Measurements from ENCODE around the gene BTG3.

Gene BTG3

DNA sequence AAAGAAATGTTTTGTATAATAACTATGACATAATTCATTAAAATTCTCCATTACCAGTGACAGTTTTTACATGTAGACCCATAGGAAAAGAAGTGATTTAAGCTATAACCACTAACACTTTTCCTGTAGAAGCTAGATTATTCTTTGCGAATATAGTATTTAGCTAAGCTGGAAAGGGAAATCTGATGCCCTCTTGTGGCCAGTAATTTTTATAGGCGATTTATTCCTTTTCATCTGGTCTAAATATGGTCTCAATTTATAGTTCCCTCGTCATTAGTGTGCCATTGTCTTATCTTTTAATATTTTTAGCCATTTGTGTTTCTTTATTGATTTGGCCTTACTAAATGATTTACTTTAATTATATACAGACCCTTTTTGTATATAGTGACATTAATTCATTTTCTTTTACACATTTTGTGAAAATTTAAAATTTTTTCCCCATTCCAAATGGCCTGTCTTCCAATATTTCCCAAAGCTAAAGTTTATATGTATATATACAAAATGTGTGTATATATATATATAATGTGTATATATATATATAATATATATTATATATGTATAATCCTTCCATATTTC is 26.7 kb downstream of the BTG3 start:
- no peak for DNase-seq (ENCODE audit: low read depth in 2 of 2)

DNA sequence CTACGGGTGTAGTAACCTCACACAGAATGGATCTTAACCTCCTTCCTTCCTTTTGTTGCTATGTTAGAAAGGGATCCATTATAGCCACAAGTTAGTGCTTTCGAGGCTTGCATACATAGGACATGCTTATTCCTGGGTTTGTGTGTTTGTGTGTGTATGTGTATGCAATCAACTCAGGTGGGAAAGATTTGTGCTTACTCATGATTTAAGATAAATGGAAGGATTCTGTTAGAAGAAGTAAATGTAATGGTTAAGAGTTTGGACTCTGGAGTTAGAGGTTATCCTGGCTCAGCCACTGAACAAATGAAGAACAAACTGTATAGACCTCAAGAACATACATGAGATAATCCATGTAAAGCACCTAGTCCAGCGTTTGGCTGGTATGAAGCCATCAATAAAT is 28.8 kb downstream of the BTG3 start:
- no peak for DNase-seq (ENCODE audit: low read depth in 2 of 2)

DNA sequence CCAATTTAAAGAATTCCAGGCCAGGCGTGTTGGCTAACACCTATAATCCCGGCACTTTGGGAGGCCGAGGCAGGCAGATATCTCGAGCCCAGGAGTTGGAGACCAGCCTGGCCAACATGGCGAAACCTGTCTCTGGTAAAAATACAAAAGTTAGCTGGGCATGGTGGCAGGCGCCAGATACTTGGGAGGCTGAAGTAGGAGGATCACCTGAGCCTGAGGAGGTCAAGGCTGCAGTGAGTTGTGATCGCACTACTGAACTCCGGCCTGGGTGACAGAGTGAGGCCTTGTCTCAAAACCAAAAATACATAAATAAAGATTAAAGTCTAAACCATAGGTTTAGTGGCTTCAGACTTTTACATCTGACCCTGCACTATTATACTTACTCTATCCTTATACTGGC is 32.4 kb downstream of the BTG3 start:
- no peak for DNase-seq (ENCODE audit: low read depth in 2 of 2)

DNA sequence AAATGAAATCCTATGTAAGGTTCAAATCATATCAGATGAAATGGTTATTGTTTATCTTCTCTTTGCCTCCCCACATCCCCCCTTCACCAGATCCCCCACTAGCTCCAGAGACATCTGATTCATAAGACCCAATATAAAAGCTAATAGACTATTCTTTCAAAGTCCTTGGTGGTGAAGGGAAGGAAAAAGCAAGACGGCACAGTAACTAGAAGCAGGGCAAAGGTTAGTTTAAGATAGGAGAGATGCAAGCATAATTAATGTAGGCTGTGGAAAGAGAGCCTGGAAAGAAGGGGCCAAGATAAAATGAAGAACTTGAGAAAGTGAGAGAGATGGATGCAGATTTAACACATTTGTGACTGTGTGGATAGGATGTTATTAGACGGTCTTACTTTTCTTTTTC is 33.8 kb downstream of the BTG3 start:
- DNase-seq (ENCODE audit: low read depth in 2 of 2) = no peak

DNA sequence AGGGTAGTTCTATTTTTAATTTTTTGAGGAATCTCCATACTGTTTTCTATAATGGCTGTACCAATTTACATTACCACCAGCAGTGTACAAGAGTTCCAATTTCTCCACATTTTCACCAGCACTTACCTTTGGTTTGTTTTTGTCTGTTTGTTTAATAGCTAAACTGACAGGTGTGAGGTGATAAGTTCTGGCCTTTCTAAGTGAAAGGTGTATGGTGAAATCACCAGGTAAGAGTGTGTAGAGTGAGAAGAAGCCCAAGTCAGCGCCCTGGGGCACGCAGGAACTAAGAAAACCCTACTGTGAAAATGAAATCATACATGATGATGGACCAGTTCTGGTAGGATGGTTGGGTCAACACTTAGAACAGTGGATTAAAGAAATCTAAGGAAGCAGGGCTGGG is 34.5 kb downstream of the BTG3 start:
- no peak for DNase-seq (ENCODE audit: low read depth in 2 of 2)

DNA sequence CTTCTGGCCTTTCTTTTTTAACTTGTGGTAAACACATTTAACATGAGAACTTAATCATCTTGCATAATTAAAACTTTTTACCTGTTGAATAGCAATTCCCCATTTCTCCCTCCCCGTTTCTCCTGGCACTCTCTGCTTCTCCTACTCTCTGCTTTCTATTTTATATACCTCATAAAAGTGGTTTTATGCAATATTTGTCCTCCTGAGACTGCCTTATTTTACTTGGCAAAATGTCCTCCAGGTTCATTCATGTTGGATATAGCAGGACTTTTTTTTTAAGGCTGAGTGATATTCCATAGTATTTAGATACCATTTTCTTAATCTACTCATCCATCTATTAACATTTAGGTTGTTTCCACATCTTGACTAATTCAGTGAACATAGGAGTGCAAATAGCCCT is 35.0 kb downstream of the BTG3 start:
- DNase-seq (ENCODE audit: low read depth in 2 of 2) = no peak

DNA sequence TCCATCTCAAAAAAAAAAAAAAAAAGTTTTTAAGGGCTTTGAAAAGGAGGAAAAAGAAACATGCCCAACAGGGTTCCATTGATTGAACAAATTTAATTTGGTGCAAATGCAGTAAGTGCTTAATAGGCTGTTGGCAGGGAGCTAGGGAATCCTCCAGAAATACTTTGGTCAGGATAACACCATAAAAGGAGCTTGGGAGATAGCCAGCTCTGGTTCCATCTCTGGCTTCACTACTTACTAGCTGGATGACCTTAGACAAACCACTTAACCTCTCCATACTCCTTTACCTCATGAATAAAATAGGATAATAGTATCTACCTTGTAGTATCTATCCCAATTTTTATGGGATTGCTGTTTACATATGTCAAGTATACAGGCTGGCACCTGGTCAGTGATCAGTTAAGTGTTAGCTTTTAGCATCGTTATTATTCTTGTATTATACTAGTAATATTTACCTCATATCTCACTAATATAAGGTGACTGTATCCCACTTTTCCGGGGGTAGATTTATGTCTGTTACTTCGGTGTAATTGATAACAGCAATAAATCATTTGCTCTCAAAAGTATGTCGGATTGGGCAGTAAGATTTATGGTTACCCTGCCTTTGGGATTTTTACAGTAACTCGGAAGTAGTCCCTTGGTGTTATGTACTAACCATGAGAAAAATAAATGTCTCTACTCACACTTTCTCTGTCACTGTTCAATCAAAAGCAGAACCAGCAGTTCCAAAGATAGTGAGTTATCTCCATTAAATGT is 36.4 kb downstream of the BTG3 start:
- no peak for DNase-seq (ENCODE audit: low read depth in 2 of 2)

DNA sequence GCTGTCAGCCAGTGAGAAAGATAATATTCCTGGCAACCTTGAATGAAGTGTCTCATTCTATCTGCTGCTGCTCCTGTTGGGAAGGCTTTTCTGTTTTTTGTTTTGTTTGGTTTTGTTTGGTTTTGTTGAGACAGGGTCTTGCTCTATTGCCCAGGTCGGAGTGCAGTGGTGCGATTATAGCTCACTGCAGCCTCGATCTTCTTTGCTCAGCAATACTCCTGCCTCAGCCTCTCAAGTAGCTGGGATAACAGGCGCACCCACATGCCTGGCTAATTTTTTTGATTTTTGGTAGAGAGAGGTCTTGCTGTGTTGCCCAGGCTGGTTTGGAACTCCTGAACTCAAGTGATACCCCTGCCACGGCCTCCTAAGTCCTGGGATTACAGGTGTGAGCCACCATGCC is 37.6 kb downstream of the BTG3 start:
- no peak for DNase-seq (ENCODE audit: low read depth in 2 of 2)

DNA sequence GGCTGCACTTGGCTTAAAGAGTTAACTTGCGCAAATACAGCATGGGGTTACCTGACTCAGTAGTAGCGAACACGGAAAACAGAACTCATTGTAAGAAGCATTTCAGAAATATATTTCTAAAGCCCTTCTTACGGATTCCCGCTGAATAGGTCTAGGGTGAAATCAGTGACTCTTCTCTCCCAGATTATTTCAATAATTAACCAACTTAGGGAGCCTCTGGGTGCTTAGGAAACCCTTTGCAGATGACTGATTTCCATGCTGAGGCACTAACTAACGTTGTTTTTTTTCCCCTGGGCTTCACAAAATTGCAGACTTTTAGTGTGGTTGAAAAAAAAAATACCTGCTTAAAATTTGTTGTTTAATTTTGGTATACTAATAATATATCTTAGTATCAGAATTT is 40.3 kb downstream of the BTG3 start:
- DNase-seq (ENCODE audit: low read depth in 2 of 2) = no peak

DNA sequence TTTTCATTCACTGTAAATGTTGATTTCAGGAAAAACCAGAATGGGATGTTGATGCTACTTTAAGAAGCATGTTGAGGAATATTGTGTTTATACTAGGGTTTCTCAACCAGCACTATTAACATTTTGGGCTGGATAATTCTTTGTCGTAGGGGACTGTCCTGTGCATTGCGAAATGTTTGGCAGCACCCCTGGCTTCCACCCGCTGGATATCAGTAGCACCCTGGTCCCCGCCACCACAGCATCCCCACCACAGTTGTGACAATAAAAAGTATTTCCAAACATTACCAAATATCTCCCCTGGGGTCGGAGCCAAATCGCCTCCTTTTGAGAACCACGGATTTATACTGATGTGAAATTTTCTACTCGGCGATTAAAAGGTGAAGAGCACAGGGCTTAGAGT is 41.9 kb downstream of the BTG3 start:
- no peak for DNase-seq (ENCODE audit: low read depth in 2 of 2)

DNA sequence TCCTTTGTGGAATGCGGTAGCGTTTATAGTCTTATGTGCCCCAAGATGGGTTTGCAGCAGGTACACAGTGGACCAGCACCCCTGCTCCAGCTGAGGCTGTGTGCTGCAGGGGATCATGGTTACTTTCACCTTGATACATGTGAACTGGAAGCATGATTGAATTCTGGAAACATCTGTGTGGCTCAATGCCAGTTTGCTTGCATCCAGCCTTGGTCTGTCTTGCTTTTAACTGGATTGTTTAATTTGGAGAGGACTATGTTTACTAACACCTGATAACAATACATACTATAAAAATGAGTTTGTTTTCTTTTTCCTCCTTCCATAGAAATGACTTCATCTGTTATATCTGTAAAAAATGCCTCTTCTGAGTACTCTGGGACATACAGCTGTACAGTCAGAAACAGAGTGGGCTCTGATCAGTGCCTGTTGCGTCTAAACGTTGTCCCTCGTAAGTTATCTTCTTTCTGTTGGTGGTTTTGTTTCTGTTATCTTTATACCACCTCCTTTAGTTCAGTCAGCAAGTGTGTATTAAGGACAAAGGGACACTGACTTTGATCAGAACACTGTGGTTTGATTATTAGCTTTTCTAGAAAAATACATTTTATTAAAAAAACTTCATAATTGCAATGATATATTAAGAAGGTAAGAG is 52.2 kb downstream of the BTG3 start:
- no peak for DNase-seq (ENCODE audit: low read depth in 2 of 2)

DNA sequence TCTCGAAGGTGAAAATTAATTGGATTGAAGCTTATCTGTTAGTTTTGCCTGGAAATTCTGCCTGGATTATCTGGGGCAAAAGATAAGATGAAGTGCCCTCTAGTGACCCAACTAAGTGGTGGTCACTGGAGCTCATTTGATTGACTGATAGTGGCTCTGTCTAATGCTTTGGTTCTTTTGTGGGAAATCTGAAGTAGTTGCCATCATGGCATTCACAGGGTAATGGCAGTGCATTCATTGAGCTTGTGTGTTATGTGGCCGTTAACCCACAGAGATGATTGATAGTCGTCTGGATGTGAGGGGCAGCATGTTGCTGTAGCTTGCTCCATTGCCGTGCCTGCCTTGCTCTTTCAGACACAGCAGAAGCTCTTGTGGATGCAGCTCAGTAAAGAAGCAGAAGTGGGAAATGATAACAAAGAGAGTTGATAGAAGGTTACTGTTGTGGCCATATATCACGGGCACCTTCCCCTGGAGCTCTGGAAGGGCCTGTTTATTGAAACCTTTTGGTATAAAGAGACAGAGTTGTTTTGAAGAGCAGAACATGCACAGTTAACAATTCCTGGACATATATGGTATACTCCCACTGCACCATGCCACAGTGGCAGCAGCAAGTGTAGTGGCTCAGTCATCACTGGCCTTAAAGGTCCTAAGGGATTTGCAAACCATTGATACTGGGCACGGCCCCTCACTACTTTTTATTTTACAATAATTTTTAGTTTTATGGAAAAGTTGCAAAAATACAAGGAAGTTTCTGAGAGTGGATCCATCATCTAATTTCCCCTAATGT is 57.8 kb downstream of the BTG3 start:
- no peak for DNase-seq (ENCODE audit: low read depth in 2 of 2)

DNA sequence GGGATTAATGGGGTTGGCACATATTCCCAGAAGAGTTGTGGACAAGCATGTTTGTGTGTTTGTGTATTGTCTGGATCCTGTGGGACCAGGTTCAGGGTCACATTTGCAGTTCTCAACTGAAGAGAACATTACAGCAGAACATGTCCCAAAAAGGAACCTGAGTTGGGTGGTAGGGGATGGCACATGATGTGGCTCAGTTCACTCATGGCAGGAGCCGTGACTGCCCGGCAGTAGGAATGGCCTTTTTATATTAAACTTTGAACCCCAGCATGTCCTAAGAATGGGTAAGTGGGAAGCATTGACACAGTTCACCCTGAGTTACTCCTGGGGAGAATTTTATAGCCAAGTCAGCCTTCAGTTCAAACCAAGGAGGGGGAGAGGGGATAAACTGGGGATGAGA is 58.6 kb downstream of the BTG3 start:
- no peak for DNase-seq (ENCODE audit: low read depth in 2 of 2)

DNA sequence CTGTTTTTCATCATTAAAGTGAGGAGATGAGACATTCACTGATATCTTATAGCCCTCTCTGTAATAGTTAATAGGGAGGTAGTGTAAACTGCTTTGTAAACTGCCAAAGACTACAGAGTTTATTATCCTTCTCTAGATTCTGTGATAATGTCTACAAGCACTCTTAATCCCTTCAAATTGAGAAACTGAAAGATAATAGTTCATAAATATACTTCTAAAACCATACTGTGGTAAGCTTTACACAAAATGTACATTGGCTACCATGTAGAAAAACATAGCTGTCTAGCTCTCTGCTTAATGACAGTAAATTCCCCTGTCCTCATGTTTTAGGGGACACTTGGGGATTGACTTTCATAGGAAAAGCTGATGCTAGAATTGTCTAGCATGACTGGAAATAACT is 60.3 kb downstream of the BTG3 start:
- no peak for DNase-seq (ENCODE audit: low read depth in 2 of 2)

DNA sequence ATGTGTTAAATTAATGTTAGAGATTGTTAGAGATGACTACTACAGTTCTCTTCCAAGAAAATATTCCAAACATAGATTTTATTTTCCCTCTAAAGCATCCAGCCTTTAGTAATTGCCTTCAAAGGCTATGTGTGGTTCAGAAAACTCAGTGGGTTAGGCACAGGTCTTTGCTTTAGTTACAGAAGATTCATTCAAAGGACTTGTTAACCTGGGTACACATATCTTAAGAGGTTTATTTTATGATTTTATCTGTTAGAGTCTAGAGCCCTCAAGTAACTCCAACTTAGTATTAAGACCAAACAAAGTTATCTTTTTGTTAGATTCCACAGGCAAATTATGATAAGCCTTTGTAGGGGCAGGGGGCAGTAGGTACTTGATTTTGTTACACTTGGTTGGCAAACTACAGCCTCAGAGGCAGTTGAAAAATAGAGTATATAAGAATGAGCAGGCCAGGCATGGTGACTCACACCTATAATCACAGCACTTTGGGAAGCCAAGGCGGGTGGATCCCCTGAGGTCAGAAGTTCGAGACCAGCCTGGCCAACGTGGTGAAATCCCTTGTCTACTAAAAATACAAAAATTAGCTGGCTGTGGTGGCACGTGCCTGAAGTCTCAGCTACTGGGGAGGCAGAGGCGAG is 61.9 kb downstream of the BTG3 start:
- DNase-seq (ENCODE audit: low read depth in 2 of 2) = no peak

DNA sequence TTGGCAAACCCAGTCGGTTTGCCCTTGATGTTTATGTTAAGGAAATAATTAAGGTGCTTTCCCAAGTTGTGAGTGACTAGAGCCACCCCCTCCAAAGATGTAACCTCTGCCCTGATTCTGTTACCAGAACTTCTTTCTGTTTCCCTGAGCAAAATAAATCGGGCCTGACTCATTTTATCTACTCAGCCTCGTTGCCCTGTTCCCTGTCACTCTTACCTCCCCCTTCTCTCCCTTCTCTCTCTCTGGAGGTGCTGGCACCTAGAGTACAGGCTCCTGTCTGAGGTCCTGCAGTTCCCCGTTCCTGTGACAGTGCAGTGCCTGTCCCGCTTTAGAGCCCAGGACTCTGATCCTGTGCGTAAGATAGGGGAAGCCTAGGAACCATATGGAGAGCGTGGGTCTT is 64.4 kb downstream of the BTG3 start:
- no peak for DNase-seq (ENCODE audit: low read depth in 2 of 2)

DNA sequence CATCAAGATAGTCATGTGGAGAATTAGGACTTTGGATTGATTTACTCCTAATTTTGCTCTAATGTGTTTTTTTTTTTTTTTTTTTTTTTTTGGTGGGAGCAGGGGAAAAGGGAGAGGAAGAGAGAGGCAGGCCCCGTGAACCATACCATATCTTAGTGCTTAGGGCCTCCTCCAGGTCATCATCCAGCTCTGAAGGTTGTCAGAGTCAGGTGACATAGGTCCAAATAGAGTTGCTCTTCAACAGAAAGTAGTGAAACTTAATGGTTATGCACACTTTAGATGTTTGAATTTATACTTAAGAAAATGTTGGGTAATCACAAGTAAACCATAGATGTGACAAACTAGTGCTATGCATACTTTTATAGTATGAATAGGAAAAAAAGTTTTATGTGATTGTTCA is 67.7 kb downstream of the BTG3 start:
- no peak for DNase-seq (ENCODE audit: low read depth in 2 of 2)
